Epithelial cell of alveolus of lung (primary cell): ENCODE results near the gene HDAC10. TPM values are rescaled to one million over a fixed set of nuclear protein-coding genes. Genes with fewer than 3 reads are reported as not detected.

Experiments used
- total RNA-seq: library from RNA; depleted of rRNA; stranded (reverse); fragments of >200 nt; gene quantifications from 2 replicates; pipeline ENCODE4 v1.2.1, GENCODE V29; 2015

The HDAC10 gene
- 15.4 and 43.7 TPM in 2 replicates for total RNA-seq

GRCh38 chr22:50250555-50251476, at the start of gene HDAC10:
Gene HDAC10 (minus strand): TSS chr22:50251265. CDS start chr22:50251032, 233 bp downstream.

GRCh38 chr22:50269970-50270665, 19.1 kb upstream of the HDAC10 start, which contains the start of gene MAPK11:
Gene MAPK11 (minus strand): TSS chr22:50270380. CDS start chr22:50270292, 88 bp downstream.

GRCh38 chr22:50261615-50262459, 10.8 kb upstream of the HDAC10 start, which contains the start of gene MAPK12:
Gene MAPK12 (minus strand): TSS chr22:50261683. CDS start chr22:50261509, 174 bp downstream.

GRCh38 chr22:50244420-50245213, 6.4 kb downstream of the HDAC10 start, which contains the start of gene TUBGCP6:
Gene TUBGCP6 (minus strand): TSS chr22:50245023. CDS start chr22:50244459, 564 bp downstream.

GRCh38 chr22:50200461-50201190, 50.4 kb downstream of the HDAC10 start, which contains the start of gene SELENOO:
Gene SELENOO (plus strand): TSS chr22:50201011. CDS start chr22:50201037, 26 bp downstream.

Other genes starting within 250 kb of the HDAC10 start
- gene IL17REL, start 238.5 kb downstream of the HDAC10 start, total RNA-seq = not detected in 2 replicates
- gene TTLL8, start 193.0 kb downstream of the HDAC10 start, total RNA-seq = not detected in 2 replicates
- 0.08 TPM in 1 of 2 replicates, not detected in the other for gene MLC1, start 165.8 kb downstream of the HDAC10 start, total RNA-seq
- 0.91 and 3.0 TPM in 2 replicates for gene MOV10L1, start 161.3 kb downstream of the HDAC10 start, total RNA-seq
- gene PANX2, start 80.5 kb downstream of the HDAC10 start, total RNA-seq = 0.65 and 1.8 TPM in 2 replicates
- 34.1 and 35.3 TPM in 2 replicates for gene TRABD, start 65.4 kb downstream of the HDAC10 start, total RNA-seq
- gene SELENOO, start 50.3 kb downstream of the HDAC10 start, total RNA-seq = 27.9 and 28.1 TPM in 2 replicates
- 19.8 and 26.9 TPM in 2 replicates for gene TUBGCP6, start 6.2 kb downstream of the HDAC10 start, total RNA-seq
- gene MAPK12, start 10.4 kb upstream of the HDAC10 start, total RNA-seq = 27.3 and 28.2 TPM in 2 replicates
- 1.4 and 8.0 TPM in 2 replicates for gene MAPK11, start 19.1 kb upstream of the HDAC10 start, total RNA-seq
- gene PLXNB2, start 56.4 kb upstream of the HDAC10 start, total RNA-seq = 98.1 and 136 TPM in 2 replicates
- 2.2 and 2.4 TPM in 2 replicates for gene DENND6B, start 75.7 kb upstream of the HDAC10 start, total RNA-seq
- 34.5 and 36.1 TPM in 2 replicates for gene PPP6R2, start 92.1 kb upstream of the HDAC10 start, total RNA-seq
- gene SBF1, start 223.8 kb upstream of the HDAC10 start, total RNA-seq = 56.4 and 65.3 TPM in 2 replicates
- gene ADM2, start 230.3 kb upstream of the HDAC10 start, total RNA-seq = 0.72 and 8.8 TPM in 2 replicates
- not detected in 2 replicates for gene MIOX, start 235.6 kb upstream of the HDAC10 start, total RNA-seq